Left lung (tissue), 10 donors: ENCODE data around the gene DCLK2. TPM values are rescaled to one million over a fixed set of nuclear protein-coding genes. Genes with fewer than 3 reads are reported as not detected.
A peak's percentile ranks its signal among the peaks of the same experiment; 100 is the strongest.

Experiments
- ATAC-seq: fragments of 200-7000 bp; cut with Tn5 transposase; one replicate; pipeline ENCODE4 v1.9.1; 2020; ENCODE audit warnings: moderate library complexity
- DNase-seq, 4 donors: peaks; one replicate each; pipeline ENCODE4 v3.0.0-alpha.2; 2013 to 2020
- H3K27ac ChIP-seq, 2 donors: fragments of 200-600 bp; sonication (generic) in 1 of 2; one replicate each; pipeline versions ENCODE4 v1.5.0 to v1.8.0; 2020 to 2021
- H3K27me3 ChIP-seq, 2 donors: fragments of 200-600 bp; sonication (generic) in 1 of 2; one replicate each; pipeline versions ENCODE4 v1.5.0 to v1.8.0; 2020 to 2021
- H3K36me3 ChIP-seq, 2 donors: fragments of 200-600 bp; sonication (generic) in 1 of 2; one replicate each; pipeline versions ENCODE4 v1.5.0 to v1.8.0; 2020 to 2021
- H3K4me1 ChIP-seq, 2 donors: fragments of 200-600 bp; one replicate each; pipeline ENCODE4 v1.8.0; 2021
- H3K4me3 ChIP-seq, 2 donors: fragments of 200-600 bp; sonication (generic) in 1 of 2; one replicate each; pipeline versions ENCODE4 v1.5.0 to v1.8.0; 2020 to 2021; ENCODE audit warnings: mild to moderate bottlenecking in 1 of 2
- H3K9me3 ChIP-seq, 2 donors: fragments of 200-600 bp; sonication (generic) in 1 of 2; one replicate each; pipeline versions ENCODE4 v1.5.0 to v1.8.0; 2020 to 2021
- intact Hi-C, 2 donors: fragments of 100-400 bp; cut with DNase I; formaldehyde crosslinking; loops; one replicate each; pipeline versions ENCODE4 v1.11.2 to v1.14.2; 2022
- polyA plus RNA-seq, 6 donors: library from polyadenylated mRNA; unstranded; fragments of 120-200 nt; gene quantifications; one replicate each; pipeline ENCODE4 v1.2.1, GENCODE V29; 2013; ENCODE audit not compliant: insufficient read length in 6 of 6
- total RNA-seq, 2 donors: library from RNA; stranded (reverse); fragmentation: NEBNext Ultra II Directional; extraction: Animal tissue kit (Norgen Biotek cat#: 25700); gene quantifications; one replicate each; pipeline ENCODE4 v1.2.1, GENCODE V29; 2021
- TF ChIP-seq, protein P1 (sequence below), 2 donors: fragments of 200-600 bp; sonication (generic) in 1 of 2; IDR thresholded peaks; one replicate each; pipeline versions ENCODE4 v1.5.0 to v1.8.0; 2021; ENCODE audit warnings: antibody characterized with exemption in 2 of 2
- donor health status: DM: no; HTN: yes; CAD: no.
- donor health status: DM: no; HTN: no; CAD: no.

The DCLK2 gene
- total and polyA plus RNA-seq, 8 donors, result 2.6 to 12.9 (median 11.5) TPM

DNA sequence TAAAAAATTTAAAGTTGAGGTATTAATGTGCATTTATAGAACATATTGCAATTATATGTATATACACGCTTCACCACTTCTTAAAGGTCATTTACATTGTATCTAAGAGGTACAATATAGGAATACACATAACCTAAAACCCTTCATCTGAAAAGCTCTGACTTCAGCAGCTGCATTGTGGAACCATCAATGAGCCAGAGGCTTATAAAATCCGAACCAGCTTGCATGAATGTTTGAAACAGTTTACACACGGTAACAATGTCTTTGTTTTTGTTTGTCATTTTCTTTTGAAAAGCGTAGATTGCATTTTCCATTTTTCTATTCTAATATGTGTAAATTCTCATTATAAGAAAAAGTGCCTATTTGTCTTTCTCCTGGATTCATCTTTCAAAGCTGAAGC lies 221.6 kb downstream of the DCLK2 start:
- intact Hi-C loops, result loop anchor here in 1 of 2 donors (10.0 kb wide), 1 partner anchor 565 kb away; no protein-coding TSS in a partner anchor
- no peaks in the 10 kb centered on the region for H3K9me3 ChIP-seq
- H3K4me1 ChIP-seq, result peaks cover 0 to 6% of the 10 kb centered on the region in 2 donors
- H3K4me3 ChIP-seq, result no peak overlapping the region
- H3K27me3 ChIP-seq, result no peaks in the 10 kb centered on the region
- no peaks in the 10 kb centered on the region for H3K36me3 ChIP-seq
- no peak for DNase-seq
- ATAC-seq, result no peak
- TF ChIP-seq, protein P1, sequence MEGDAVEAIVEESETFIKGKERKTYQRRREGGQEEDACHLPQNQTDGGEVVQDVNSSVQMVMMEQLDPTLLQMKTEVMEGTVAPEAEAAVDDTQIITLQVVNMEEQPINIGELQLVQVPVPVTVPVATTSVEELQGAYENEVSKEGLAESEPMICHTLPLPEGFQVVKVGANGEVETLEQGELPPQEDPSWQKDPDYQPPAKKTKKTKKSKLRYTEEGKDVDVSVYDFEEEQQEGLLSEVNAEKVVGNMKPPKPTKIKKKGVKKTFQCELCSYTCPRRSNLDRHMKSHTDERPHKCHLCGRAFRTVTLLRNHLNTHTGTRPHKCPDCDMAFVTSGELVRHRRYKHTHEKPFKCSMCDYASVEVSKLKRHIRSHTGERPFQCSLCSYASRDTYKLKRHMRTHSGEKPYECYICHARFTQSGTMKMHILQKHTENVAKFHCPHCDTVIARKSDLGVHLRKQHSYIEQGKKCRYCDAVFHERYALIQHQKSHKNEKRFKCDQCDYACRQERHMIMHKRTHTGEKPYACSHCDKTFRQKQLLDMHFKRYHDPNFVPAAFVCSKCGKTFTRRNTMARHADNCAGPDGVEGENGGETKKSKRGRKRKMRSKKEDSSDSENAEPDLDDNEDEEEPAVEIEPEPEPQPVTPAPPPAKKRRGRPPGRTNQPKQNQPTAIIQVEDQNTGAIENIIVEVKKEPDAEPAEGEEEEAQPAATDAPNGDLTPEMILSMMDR (IDR thresholded peaks at IDR 0.05), result no peak
- H3K27ac ChIP-seq, result no peak overlapping the region

DNA sequence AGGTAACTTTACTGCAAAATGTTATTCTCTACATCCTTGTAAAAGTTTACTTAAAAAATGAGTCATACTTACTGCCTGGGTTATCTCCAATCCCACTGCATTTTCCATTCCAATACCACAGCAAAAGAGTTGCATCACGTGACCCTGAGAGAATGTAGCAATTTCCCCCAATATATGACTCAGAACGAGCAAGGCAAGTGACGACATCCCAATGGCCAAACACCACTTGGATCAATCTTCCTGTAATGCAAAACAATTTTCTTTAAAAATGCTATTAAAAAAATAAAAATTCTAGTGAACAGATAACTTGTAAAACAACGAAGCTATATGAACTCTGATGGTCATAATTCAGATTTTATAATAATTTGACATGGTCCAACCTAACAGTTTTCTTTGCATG lies 224.3 kb downstream of the DCLK2 start:
- ATAC-seq, result peak; percentile 41
- intact Hi-C loops, result no loop called here

DNA sequence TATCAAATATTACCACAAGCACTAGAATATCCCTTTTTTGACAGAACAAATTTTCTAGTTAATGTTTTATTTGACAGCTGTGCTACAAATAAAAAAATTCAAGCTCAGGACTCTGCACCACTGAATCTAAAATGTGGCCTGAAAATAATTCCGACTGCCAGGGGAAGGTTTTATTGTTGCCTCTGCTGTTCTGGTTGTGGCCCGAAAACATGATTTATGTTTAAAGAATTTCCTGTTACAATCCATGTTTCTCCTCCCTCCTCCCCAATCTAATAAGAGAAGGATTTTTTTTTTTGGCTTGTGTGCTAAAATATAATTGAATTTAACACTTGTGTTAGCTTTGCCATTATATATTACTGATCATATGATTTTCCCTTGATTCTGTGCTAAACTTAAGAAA lies 227.8 kb downstream of the DCLK2 start:
- Histone ChIP-seq H3K36me3 (no peaks in the 10 kb centered on the region), H3K27ac (no peak overlapping the region), H3K4me1 (peaks cover 0 to 6% of the 10 kb centered on the region in 2 donors), H3K9me3 (no peaks in the 10 kb centered on the region), H3K4me3 (no peak overlapping the region), H3K27me3 (no peaks in the 10 kb centered on the region)
- intact Hi-C loops, result no loop called here
- TF ChIP-seq, protein P1 (IDR thresholded peaks at IDR 0.05), result no peak
- no peak for ATAC-seq
- no peak for DNase-seq

More for the DNA sequence above, 224.3 kb downstream of the DCLK2 start:
- DNase-seq, result no peak
- Histone ChIP-seq H3K36me3 (no peaks in the 10 kb centered on the region), H3K27me3 (no peaks in the 10 kb centered on the region), H3K27ac (no peak overlapping the region), H3K4me3 (no peak overlapping the region), H3K4me1 (peaks cover 0 to 6% of the 10 kb centered on the region in 2 donors), H3K9me3 (no peaks in the 10 kb centered on the region)
- TF ChIP-seq, protein P1 (IDR thresholded peaks at IDR 0.05), result no peak

DNA sequence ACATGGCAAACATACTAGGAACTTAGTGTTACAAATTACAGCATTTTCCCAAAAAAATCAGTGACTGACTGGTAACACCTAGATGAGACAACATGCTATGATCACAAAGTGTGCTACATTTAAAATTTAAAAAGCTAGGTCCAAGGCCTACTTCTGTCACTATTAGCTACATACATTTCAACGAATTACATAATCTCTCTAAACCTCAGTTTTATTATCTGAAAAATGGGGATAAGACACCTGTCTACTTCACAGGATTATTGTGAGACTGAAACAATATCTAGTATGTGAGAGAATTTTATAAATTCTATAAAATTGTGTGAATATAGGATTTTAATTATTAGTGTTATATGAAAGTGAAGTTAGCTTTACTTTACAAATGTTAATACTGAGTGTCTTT lies 228.5 kb downstream of the DCLK2 start:
- no peaks in the 10 kb centered on the region for H3K36me3 ChIP-seq
- H3K4me1 ChIP-seq, result peaks cover 0 to 6% of the 10 kb centered on the region in 2 donors
- ATAC-seq (no peak), DNase-seq (no peak)
- H3K27me3 ChIP-seq, result no peaks in the 10 kb centered on the region
- H3K27ac ChIP-seq, result no peak overlapping the region
- intact Hi-C loops, result no loop called here
- no peaks in the 10 kb centered on the region for H3K9me3 ChIP-seq
- TF ChIP-seq, protein P1 (IDR thresholded peaks at IDR 0.05), result no peak
- no peak overlapping the region for H3K4me3 ChIP-seq
